DOHH2 (cell line): ENCODE results near the gene PRSS12.

Experiments used
- EZH2phosphoT487 ChIP-seq: fragments of 200-600 bp; sonication (generic); IDR thresholded peaks from 2 replicates; pipeline ENCODE4 v1.6.1; 2017; ENCODE audit warnings: borderline replicate concordance, mild to moderate bottlenecking, antibody characterized with exemption, low read length, moderate library complexity, mixed read lengths
- TF ChIP-seq, protein P1 (sequence below): fragments of 200-600 bp; sonication (generic); IDR thresholded peaks from one replicate; pipeline ENCODE4 v1.5.1; 2014; ENCODE audit warnings: antibody characterized with exemption, mild to moderate bottlenecking, low read depth, low read length; ENCODE audit not compliant: poor library complexity, severe bottlenecking

DNA sequence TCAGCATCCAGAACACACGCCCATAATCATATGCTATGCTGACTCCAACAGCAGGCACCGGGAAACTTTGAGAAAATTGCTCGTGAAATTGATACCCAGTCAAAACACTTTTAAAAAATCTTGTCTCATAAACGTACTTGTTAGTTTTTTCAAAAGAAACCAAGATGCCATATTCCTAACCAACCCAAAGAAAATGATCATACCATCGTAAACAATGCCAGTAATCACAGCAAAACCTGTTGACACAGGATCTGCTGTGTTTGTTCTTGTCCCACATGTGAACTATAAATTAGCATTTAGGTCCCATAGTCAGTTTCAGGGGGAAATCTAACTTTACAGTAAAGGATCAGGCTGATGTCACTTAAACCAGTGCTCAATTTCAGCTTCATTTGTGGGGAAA, 23.0 kb downstream of the PRSS12 start:
- TF ChIP-seq, protein P1, sequence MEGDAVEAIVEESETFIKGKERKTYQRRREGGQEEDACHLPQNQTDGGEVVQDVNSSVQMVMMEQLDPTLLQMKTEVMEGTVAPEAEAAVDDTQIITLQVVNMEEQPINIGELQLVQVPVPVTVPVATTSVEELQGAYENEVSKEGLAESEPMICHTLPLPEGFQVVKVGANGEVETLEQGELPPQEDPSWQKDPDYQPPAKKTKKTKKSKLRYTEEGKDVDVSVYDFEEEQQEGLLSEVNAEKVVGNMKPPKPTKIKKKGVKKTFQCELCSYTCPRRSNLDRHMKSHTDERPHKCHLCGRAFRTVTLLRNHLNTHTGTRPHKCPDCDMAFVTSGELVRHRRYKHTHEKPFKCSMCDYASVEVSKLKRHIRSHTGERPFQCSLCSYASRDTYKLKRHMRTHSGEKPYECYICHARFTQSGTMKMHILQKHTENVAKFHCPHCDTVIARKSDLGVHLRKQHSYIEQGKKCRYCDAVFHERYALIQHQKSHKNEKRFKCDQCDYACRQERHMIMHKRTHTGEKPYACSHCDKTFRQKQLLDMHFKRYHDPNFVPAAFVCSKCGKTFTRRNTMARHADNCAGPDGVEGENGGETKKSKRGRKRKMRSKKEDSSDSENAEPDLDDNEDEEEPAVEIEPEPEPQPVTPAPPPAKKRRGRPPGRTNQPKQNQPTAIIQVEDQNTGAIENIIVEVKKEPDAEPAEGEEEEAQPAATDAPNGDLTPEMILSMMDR: no peak
- no peak for TF ChIP-seq EZH2phosphoT487
